GM21717 (cell line): ENCODE measurements around the gene MACROD2.

Experiments used
- ATAC-seq: cut with Tn5 transposase; IDR thresholded peaks from one replicate; pipeline ENCODE4 v1.9.1; 2021; ENCODE audit warnings: mild to moderate bottlenecking, moderate library complexity; ENCODE audit not compliant: unreplicated experiment

Gene MACROD2

GRCh38 chr20:15618110-15618509 is 1622.8 kb downstream of the MACROD2 start:
- ATAC-seq, result no peak

- no peak for ATAC-seq
Observed at GRCh38 chr20:15618912-15619311, 1623.6 kb downstream of the MACROD2 start.

- no peak for ATAC-seq
Observed at GRCh38 chr20:15619341-15619740, 1624.0 kb downstream of the MACROD2 start.

GRCh38 chr20:15619816-15620215 is 1624.5 kb downstream of the MACROD2 start:
- ATAC-seq, result no peak

GRCh38 chr20:15622368-15622767 is 1627.1 kb downstream of the MACROD2 start:
- ATAC-seq, result no peak

GRCh38 chr20:15623215-15623614 is 1627.9 kb downstream of the MACROD2 start:
- ATAC-seq, result no peak

GRCh38 chr20:15625981-15626380 is 1630.7 kb downstream of the MACROD2 start:
- no peak for ATAC-seq

GRCh38 chr20:15627089-15627488 is 1631.8 kb downstream of the MACROD2 start:
- ATAC-seq, result no peak

- ATAC-seq, result no peak
Observed at GRCh38 chr20:15627501-15627903, 1632.2 kb downstream of the MACROD2 start.

GRCh38 chr20:15628851-15629353 is 1633.6 kb downstream of the MACROD2 start:
- ATAC-seq, result no peak

- no peak for ATAC-seq
Observed at GRCh38 chr20:15630360-15630759, 1635.0 kb downstream of the MACROD2 start.

GRCh38 chr20:15632680-15633079 is 1637.4 kb downstream of the MACROD2 start:
- no peak for ATAC-seq

GRCh38 chr20:15634102-15634501 is 1638.8 kb downstream of the MACROD2 start:
- ATAC-seq, result no peak

- no peak for ATAC-seq
Observed at GRCh38 chr20:15637546-15637945, 1642.2 kb downstream of the MACROD2 start.

- no peak for ATAC-seq
Observed at GRCh38 chr20:15637950-15638754, 1642.8 kb downstream of the MACROD2 start.

- no peak for ATAC-seq
Observed at GRCh38 chr20:15638816-15639215, 1643.5 kb downstream of the MACROD2 start.

GRCh38 chr20:15639839-15640238 is 1644.5 kb downstream of the MACROD2 start:
- ATAC-seq, result no peak

GRCh38 chr20:15642109-15642508 is 1646.8 kb downstream of the MACROD2 start:
- ATAC-seq, result no peak

GRCh38 chr20:15642676-15643075 is 1647.4 kb downstream of the MACROD2 start:
- no peak for ATAC-seq

GRCh38 chr20:15643713-15644112 is 1648.4 kb downstream of the MACROD2 start:
- ATAC-seq, result no peak

- no peak for ATAC-seq
Observed at GRCh38 chr20:15645816-15646215, 1650.5 kb downstream of the MACROD2 start.

GRCh38 chr20:15653396-15654207 is 1658.3 kb downstream of the MACROD2 start:
- ATAC-seq, result no peak
